SK-N-SH (cell line): ENCODE data around the gene MRPL53.

ENCODE experiments used
- CHD2 ChIP-seq: fragments of 150-350 bp; IDR thresholded peaks from 2 replicates; pipeline ENCODE4 v1.6.1; 2018; ENCODE audit warnings: low read length; ENCODE audit not compliant: partially characterized antibody
- EP300 ChIP-seq, 2 experiments: IDR thresholded peaks; 2 replicates each; pipeline versions ENCODE4 v1.4.0 to v1.6.1; 2012; ENCODE audit warnings: borderline replicate concordance in 1 of 2, low read depth in 1 of 2, low read length in 1 of 2
- GABPA ChIP-seq: IDR thresholded peaks from 2 replicates; pipeline ENCODE4 v1.4.0; 2012; ENCODE audit warnings: low read depth, mild to moderate bottlenecking
- JUND ChIP-seq: IDR thresholded peaks from 2 replicates; pipeline ENCODE4 v1.4.0; 2012
- POLR2AphosphoS5 ChIP-seq: IDR thresholded peaks from 2 replicates; pipeline ENCODE4 v1.6.1; 2012; ENCODE audit warnings: low read depth, low read length
- RCOR1 ChIP-seq: fragments of 150-350 bp; IDR thresholded peaks from 2 replicates; pipeline ENCODE4 v1.6.1; 2017; ENCODE audit warnings: antibody characterized with exemption, low read length
- RFX5 ChIP-seq: IDR thresholded peaks from 2 replicates; pipeline ENCODE4 v1.6.1; 2012; ENCODE audit warnings: mild to moderate bottlenecking, improper control_type of control experiment, low read length
- SIN3A ChIP-seq: IDR thresholded peaks from 2 replicates; pipeline ENCODE4 v1.6.1; 2012; ENCODE audit warnings: low read depth, mild to moderate bottlenecking, low read length, moderate library complexity, borderline replicate concordance
- TAF1 ChIP-seq: IDR thresholded peaks from 2 replicates; pipeline ENCODE4 v1.6.1; 2012; ENCODE audit warnings: low read depth, mild to moderate bottlenecking, low read length, moderate library complexity, borderline replicate concordance
- TEAD4 ChIP-seq: IDR thresholded peaks from 2 replicates; pipeline ENCODE4 v1.4.0; 2012; ENCODE audit warnings: mild to moderate bottlenecking, borderline replicate concordance; ENCODE audit not compliant: insufficient read depth
- YY1 ChIP-seq: IDR thresholded peaks from 2 replicates; pipeline ENCODE4 v1.4.0; 2012; ENCODE audit warnings: low read depth, mild to moderate bottlenecking
- TF ChIP-seq, protein P1 (sequence below): fragments of 200-600 bp; sonication (generic); IDR thresholded peaks from 2 replicates; pipeline ENCODE4 v1.6.1; 2017; ENCODE audit warnings: antibody characterized with exemption, mild to moderate bottlenecking, moderate library complexity
- TF ChIP-seq, protein P2 (sequence below): IDR thresholded peaks from 2 replicates; pipeline ENCODE4 v1.4.0; 2012; ENCODE audit warnings: low read depth
- TF ChIP-seq, protein P3 (sequence below): IDR thresholded peaks from 2 replicates; pipeline ENCODE4 v1.6.1; 2012; ENCODE audit warnings: mild to moderate bottlenecking, low read depth, low read length, moderate library complexity

- TF ChIP-seq, protein P1, sequence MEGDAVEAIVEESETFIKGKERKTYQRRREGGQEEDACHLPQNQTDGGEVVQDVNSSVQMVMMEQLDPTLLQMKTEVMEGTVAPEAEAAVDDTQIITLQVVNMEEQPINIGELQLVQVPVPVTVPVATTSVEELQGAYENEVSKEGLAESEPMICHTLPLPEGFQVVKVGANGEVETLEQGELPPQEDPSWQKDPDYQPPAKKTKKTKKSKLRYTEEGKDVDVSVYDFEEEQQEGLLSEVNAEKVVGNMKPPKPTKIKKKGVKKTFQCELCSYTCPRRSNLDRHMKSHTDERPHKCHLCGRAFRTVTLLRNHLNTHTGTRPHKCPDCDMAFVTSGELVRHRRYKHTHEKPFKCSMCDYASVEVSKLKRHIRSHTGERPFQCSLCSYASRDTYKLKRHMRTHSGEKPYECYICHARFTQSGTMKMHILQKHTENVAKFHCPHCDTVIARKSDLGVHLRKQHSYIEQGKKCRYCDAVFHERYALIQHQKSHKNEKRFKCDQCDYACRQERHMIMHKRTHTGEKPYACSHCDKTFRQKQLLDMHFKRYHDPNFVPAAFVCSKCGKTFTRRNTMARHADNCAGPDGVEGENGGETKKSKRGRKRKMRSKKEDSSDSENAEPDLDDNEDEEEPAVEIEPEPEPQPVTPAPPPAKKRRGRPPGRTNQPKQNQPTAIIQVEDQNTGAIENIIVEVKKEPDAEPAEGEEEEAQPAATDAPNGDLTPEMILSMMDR: no peak
- no peak for TF ChIP-seq POLR2AphosphoS5
- TF ChIP-seq, protein P2, sequence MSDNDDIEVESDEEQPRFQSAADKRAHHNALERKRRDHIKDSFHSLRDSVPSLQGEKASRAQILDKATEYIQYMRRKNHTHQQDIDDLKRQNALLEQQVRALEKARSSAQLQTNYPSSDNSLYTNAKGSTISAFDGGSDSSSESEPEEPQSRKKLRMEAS: no peak
- no peak for TF ChIP-seq CHD2
- no peak for TF ChIP-seq RFX5
- TF ChIP-seq TAF1: no peak
- TF ChIP-seq YY1: no peak
- no peak for TF ChIP-seq EP300 (IDR thresholded peaks at IDR 0.05; ENCODE audit: borderline replicate concordance in 1 of 2, low read depth in 1 of 2, low read length in 1 of 2)
- no peak for TF ChIP-seq JUND
- TF ChIP-seq RCOR1: no peak
- no peak for TF ChIP-seq TEAD4
- TF ChIP-seq, protein P3, sequence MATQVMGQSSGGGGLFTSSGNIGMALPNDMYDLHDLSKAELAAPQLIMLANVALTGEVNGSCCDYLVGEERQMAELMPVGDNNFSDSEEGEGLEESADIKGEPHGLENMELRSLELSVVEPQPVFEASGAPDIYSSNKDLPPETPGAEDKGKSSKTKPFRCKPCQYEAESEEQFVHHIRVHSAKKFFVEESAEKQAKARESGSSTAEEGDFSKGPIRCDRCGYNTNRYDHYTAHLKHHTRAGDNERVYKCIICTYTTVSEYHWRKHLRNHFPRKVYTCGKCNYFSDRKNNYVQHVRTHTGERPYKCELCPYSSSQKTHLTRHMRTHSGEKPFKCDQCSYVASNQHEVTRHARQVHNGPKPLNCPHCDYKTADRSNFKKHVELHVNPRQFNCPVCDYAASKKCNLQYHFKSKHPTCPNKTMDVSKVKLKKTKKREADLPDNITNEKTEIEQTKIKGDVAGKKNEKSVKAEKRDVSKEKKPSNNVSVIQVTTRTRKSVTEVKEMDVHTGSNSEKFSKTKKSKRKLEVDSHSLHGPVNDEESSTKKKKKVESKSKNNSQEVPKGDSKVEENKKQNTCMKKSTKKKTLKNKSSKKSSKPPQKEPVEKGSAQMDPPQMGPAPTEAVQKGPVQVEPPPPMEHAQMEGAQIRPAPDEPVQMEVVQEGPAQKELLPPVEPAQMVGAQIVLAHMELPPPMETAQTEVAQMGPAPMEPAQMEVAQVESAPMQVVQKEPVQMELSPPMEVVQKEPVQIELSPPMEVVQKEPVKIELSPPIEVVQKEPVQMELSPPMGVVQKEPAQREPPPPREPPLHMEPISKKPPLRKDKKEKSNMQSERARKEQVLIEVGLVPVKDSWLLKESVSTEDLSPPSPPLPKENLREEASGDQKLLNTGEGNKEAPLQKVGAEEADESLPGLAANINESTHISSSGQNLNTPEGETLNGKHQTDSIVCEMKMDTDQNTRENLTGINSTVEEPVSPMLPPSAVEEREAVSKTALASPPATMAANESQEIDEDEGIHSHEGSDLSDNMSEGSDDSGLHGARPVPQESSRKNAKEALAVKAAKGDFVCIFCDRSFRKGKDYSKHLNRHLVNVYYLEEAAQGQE: no peak
- no peak for TF ChIP-seq GABPA
- TF ChIP-seq SIN3A: no peak
These were observed 46.2 kb downstream of the MRPL53 start for GRCh38 chr2:74426181-74426758.
